H7 (cell line): Measurements from ENCODE around the gene FHIT. TPM values are rescaled to one million over a fixed set of nuclear protein-coding genes. Genes with fewer than 3 reads are reported as not detected.
A peak's percentile ranks its signal among the peaks of the same experiment; 100 is the strongest.
"Not testable (repeated sequence)": the region's sequence is repeated elsewhere in the genome, so short reads cannot be mapped to it uniquely, and the experiment has no call there.

Source experiments
- DNase-seq: peaks from one replicate; pipeline ENCODE4 v3.0.0; 2012
- H3K27me3 ChIP-seq: 2 replicates; pipeline ENCODE4 v1.6.0; 2011; ENCODE audit warnings: mild to moderate bottlenecking, low read length; ENCODE audit not compliant: control insufficient read depth, insufficient read depth
- H3K36me3 ChIP-seq: replicated peaks from 2 replicates; pipeline ENCODE4 v1.5.1; 2011; ENCODE audit warnings: low read length; ENCODE audit not compliant: control insufficient read depth, insufficient read depth
- H3K4me3 ChIP-seq: 2 replicates; pipeline ENCODE4 v1.5.1; 2011; ENCODE audit warnings: low read depth, mild to moderate bottlenecking, control low read depth, low read length, moderate library complexity; ENCODE audit not compliant: insufficient read depth
- total RNA-seq: library from RNA; depleted of rRNA; stranded (reverse); fragments of >200 nt; shearing (Covaris generic); gene quantifications from 2 replicates; pipeline ENCODE4 v1.2.3, GENCODE V29; 2014

FHIT gene
- total RNA-seq, 1 experiment from 2014 or later: 2.1 TPM

DNA sequence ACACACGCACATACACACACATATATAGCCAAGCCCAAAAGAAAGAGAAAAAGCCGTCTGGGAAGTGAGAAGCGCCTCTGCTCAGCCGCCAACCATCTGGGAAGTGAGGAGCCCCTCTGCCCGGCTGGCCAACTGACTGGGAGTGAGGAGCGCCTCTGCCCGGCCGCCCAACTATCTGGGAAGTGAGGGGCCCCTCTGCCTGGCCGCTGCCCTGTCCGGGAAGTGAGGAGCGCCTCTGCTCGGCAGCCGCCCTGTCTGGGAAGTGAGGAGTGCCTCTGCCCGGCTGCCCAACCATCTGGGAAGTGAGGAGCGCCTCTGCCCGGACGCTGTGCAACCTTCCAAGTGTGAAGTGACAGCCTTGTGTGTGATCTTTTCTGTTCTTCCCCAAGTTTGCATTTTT lies 49.2 kb downstream of the FHIT start:
- Histone ChIP-seq H3K4me3 (no peak overlapping the region), H3K27me3 (no peaks in the 10 kb centered on the region), H3K36me3 (no peaks in the 10 kb centered on the region)
- DNase-seq: no peak

- DNase-seq: no peak
- no peaks in the 10 kb centered on the region for H3K36me3 ChIP-seq
- H3K27me3 ChIP-seq: no peaks in the 10 kb centered on the region
- H3K4me3 ChIP-seq: no peak overlapping the region
Measured at GRCh38 chr3:61201071-61201470, 50.2 kb downstream of the FHIT start.

DNA sequence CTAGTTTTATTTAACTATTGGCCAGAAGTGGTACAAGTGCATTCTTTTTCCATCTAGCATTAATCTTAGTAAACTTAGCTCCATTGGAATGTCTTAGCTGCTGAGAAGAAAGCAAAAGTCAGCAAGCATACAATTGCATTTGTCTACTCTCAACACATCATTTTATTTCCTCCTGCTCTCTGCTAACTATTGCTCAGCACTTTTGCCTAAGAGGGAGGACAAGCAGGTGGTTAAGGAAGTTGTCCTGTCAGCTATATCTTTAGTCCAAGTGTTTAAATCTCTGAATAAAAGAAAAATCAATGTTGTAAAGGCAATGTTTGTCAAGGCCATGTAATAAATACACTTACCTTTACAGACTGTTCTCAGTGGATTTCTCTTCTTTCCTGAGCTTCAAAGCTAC lies 51.0 kb downstream of the FHIT start:
- no peaks in the 10 kb centered on the region for H3K27me3 ChIP-seq
- H3K36me3 ChIP-seq: no peaks in the 10 kb centered on the region
- H3K4me3 ChIP-seq: no peak overlapping the region
- no peak for DNase-seq

- no peak overlapping the region for H3K4me3 ChIP-seq
- H3K27me3 ChIP-seq: no peaks in the 10 kb centered on the region
- no peak for DNase-seq
- no peaks in the 10 kb centered on the region for H3K36me3 ChIP-seq
Measured at GRCh38 chr3:61199843-61200242, 51.4 kb downstream of the FHIT start.

GRCh38 chr3:61194892-61195538 lies 56.2 kb downstream of the FHIT start:
- Histone ChIP-seq H3K4me3 (no peak overlapping the region), H3K27me3 (no peaks in the 10 kb centered on the region), H3K36me3 (no peaks in the 10 kb centered on the region)
- DNase-seq: no peak

GRCh38 chr3:61192222-61192621 lies 59.0 kb downstream of the FHIT start:
- no peaks in the 10 kb centered on the region for H3K36me3 ChIP-seq
- no peak for DNase-seq
- no peak overlapping the region for H3K4me3 ChIP-seq
- no peaks in the 10 kb centered on the region for H3K27me3 ChIP-seq

GRCh38 chr3:61190205-61190604 lies 61.0 kb downstream of the FHIT start:
- not testable (repeated sequence) for H3K4me3 ChIP-seq, DNase-seq, H3K36me3 ChIP-seq, H3K27me3 ChIP-seq

GRCh38 chr3:61186030-61186429 lies 65.2 kb downstream of the FHIT start:
- DNase-seq: no peak

GRCh38 chr3:61184956-61185355 lies 66.3 kb downstream of the FHIT start:
- Histone ChIP-seq H3K27me3 (no peaks in the 10 kb centered on the region), H3K4me3 (no peak overlapping the region), H3K36me3 (no peaks in the 10 kb centered on the region)
- no peak for DNase-seq

More at GRCh38 chr3:61186030-61186429, 65.2 kb downstream of the FHIT start:
- H3K27me3 ChIP-seq: no peaks in the 10 kb centered on the region
- H3K4me3 ChIP-seq: no peak overlapping the region
- H3K36me3 ChIP-seq: no peaks in the 10 kb centered on the region

- Histone ChIP-seq H3K4me3 (no peak overlapping the region), H3K27me3 (no peaks in the 10 kb centered on the region), H3K36me3 (no peaks in the 10 kb centered on the region)
- DNase-seq: no peak
Measured at GRCh38 chr3:61182662-61183061, 68.6 kb downstream of the FHIT start.

DNA sequence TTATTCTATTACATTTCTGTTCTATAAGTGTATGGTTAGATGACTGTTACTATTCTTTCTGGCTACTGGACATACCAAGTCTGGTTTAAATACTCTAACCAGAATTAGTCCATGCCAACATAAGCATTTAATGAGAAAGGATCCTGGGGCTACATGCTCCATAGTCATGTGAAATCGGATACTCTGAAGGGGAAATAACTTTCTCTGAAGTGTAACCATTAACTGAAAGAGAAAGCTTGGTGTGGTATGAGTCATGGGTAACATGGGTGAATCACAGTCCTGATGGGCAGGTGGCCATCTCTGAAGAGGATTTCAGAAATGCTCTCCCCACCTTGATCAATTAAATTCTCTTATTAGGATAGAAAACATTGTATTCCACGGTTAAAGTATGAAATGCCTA lies 69.4 kb downstream of the FHIT start:
- no peak for DNase-seq
- H3K4me3 ChIP-seq: no peak overlapping the region
- no peaks in the 10 kb centered on the region for H3K36me3 ChIP-seq
- no peaks in the 10 kb centered on the region for H3K27me3 ChIP-seq

DNA sequence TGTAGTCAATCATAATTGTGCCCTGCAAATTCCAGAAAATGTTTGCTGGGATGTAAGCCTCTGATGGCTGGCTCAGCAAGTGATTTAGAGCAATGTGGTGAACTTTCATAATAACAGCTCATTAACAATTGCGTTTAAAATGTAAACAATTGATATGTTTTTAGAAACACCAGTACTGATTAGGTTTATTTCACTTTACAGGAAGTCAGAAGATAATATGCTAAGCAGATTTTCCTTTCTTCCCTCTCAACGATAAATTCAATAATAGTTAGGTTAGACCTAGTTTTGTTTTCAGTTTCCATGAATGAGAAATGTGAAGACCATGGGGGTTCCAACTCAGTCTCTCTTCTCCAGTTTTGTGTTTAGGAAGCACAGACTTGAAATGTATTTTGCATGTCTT lies 71.0 kb downstream of the FHIT start:
- H3K4me3 ChIP-seq: no peak overlapping the region
- DNase-seq: no peak
- no peaks in the 10 kb centered on the region for H3K36me3 ChIP-seq
- H3K27me3 ChIP-seq: no peaks in the 10 kb centered on the region

- no peak overlapping the region for H3K4me3 ChIP-seq
- H3K36me3 ChIP-seq: no peaks in the 10 kb centered on the region
- no peak for DNase-seq
- H3K27me3 ChIP-seq: no peaks in the 10 kb centered on the region
Measured at GRCh38 chr3:61178167-61178566, 73.1 kb downstream of the FHIT start.

DNA sequence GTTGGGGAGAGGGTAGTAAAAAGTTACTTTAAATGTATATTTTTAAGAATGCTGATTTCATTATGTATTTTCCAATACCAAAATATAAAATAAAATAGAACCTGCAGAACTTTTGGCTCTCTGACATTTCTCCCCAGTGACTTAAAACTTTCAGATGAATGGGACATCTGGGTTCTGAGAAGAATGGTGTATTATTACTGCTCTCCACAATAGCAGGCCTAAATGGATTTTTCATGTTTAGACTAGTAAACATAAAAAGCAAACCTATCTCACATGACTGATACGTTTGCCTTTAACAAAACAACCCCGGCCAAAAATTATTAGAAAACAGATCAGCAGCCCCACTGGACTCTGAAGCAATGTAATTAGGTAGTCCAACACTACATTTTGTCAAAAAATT lies 73.8 kb downstream of the FHIT start:
- no peak for DNase-seq
- Histone ChIP-seq H3K27me3 (no peaks in the 10 kb centered on the region), H3K36me3 (no peaks in the 10 kb centered on the region), H3K4me3 (no peak overlapping the region)

GRCh38 chr3:61173676-61174075 lies 77.6 kb downstream of the FHIT start:
- Histone ChIP-seq H3K27me3 (no peaks in the 10 kb centered on the region), H3K36me3 (no peaks in the 10 kb centered on the region), H3K4me3 (no peak overlapping the region)
- DNase-seq: no peak

DNA sequence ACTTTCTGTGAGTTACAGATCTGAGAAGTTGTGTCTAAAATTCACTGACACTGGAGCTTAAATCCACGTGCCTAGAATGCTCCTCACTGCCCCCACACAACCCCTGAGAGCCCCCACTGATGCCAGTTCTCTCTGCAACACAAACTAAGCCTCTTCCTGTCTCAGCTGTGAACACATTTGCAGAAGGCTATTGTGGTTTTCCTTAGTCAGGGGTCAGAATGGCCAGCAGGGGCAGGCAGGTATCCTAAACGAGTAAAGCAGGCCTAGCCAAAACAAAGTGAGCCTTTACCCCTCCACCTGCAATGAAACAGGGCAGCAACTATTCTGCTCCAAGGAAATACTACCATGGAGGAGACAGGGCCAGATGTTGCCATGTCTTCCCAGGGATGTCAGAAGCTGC lies 78.6 kb downstream of the FHIT start:
- H3K4me3 ChIP-seq: no peak overlapping the region
- H3K27me3 ChIP-seq: no peaks in the 10 kb centered on the region
- H3K36me3 ChIP-seq: no peaks in the 10 kb centered on the region
- DNase-seq: peak; percentile 70
